ENCODE results near the gene CCDC92. TPM values are rescaled to one million over a fixed set of nuclear protein-coding genes. Genes with fewer than 3 reads are reported as not detected.

CCDC92 gene
- polyA plus RNA-seq, 1 experiment: 52.2 TPM

DNA sequence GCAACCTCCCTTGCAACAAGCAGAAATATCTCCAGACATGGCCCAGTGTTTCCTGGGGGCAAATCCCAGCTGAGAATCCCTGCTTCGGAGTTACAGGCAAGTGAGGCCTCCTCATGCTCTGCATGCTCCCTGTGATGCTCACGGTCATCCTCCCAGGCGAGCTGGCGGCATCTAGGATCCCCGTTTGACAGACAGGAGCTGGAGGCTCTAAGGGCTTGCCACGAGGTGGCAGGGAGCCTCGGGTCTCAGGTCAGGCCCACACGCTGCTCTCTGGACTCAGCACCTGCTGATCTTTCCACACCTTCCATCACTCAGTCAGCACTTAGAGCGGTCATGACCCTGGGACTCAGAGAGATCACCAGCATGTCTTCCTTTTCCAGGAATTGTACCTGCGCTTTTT lies 79.8 kb downstream of the CCDC92 start:
- H3K9me3 ChIP-seq (ENCODE audit: control insufficient read depth, insufficient read depth, low read length): no peaks in the 10 kb centered on the region
- ChIA-PET POLR2A (no interaction called here), CTCF (interaction anchor here (1.0 kb wide), 1 partner anchor 13 kb away, joined by 3 read pairs; no protein-coding TSS in a partner anchor)
- TF ChIP-seq, protein P1, sequence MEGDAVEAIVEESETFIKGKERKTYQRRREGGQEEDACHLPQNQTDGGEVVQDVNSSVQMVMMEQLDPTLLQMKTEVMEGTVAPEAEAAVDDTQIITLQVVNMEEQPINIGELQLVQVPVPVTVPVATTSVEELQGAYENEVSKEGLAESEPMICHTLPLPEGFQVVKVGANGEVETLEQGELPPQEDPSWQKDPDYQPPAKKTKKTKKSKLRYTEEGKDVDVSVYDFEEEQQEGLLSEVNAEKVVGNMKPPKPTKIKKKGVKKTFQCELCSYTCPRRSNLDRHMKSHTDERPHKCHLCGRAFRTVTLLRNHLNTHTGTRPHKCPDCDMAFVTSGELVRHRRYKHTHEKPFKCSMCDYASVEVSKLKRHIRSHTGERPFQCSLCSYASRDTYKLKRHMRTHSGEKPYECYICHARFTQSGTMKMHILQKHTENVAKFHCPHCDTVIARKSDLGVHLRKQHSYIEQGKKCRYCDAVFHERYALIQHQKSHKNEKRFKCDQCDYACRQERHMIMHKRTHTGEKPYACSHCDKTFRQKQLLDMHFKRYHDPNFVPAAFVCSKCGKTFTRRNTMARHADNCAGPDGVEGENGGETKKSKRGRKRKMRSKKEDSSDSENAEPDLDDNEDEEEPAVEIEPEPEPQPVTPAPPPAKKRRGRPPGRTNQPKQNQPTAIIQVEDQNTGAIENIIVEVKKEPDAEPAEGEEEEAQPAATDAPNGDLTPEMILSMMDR (IDR thresholded peaks at IDR 0.05; ENCODE audit: low read depth, low read length): no peak
- H3K4me3 ChIP-seq (ENCODE audit: low read depth, low read length): no peak overlapping the region
- DNase-seq (ENCODE audit: low read depth, low spot score): no peak
- H3K27me3 ChIP-seq (ENCODE audit: control insufficient read depth, insufficient read depth, low read length): peaks cover 27% of the 10 kb centered on the region
- H3K27ac ChIP-seq (ENCODE audit: low read depth, low read length): no peak overlapping the region

- DNase-seq (ENCODE audit: low read depth, low spot score): no peak
- TF ChIP-seq, protein P1 (IDR thresholded peaks at IDR 0.05; ENCODE audit: low read depth, low read length): no peak
- no peak overlapping the region for H3K4me3 ChIP-seq (ENCODE audit: low read depth, low read length)
- no peaks in the 10 kb centered on the region for H3K9me3 ChIP-seq (ENCODE audit: control insufficient read depth, insufficient read depth, low read length)
- CTCF ChIA-PET: interaction anchor here (1.0 kb wide), 1 partner anchor 14 kb away, joined by 3 read pairs; no protein-coding TSS in a partner anchor
- H3K27me3 ChIP-seq (ENCODE audit: control insufficient read depth, insufficient read depth, low read length): peaks cover 30% of the 10 kb centered on the region
- no peak overlapping the region for H3K27ac ChIP-seq (ENCODE audit: low read depth, low read length)
- POLR2A ChIA-PET: no interaction called here
Measured at GRCh38 chr12:123892180-123892559, 80.5 kb downstream of the CCDC92 start.

GRCh38 chr12:123891516-123892179 lies 81.0 kb downstream of the CCDC92 start:
- Histone ChIP-seq H3K27me3 (ENCODE audit: control insufficient read depth, insufficient read depth, low read length) (peaks cover 33% of the 10 kb centered on the region), H3K27ac (ENCODE audit: low read depth, low read length) (no peak overlapping the region), H3K4me3 (ENCODE audit: low read depth, low read length) (no peak overlapping the region), H3K9me3 (ENCODE audit: control insufficient read depth, insufficient read depth, low read length) (no peaks in the 10 kb centered on the region; the same call in 1 of the 2 replicates)
- CTCF ChIA-PET: interaction anchor here (1.0 to 1.5 kb wide), 2 partner anchors 14 kb away, joined by 3 to 4 read pairs; no protein-coding TSS in a partner anchor
- POLR2A ChIA-PET: no interaction called here
- DNase-seq (ENCODE audit: low read depth, low spot score): no peak
- TF ChIP-seq, protein P1 (IDR thresholded peaks at IDR 0.05; ENCODE audit: low read depth, low read length): 0 out of 2 replicates have a peak, but pooled peaks have one; percentile 4

- TF ChIP-seq, protein P1 (IDR thresholded peaks at IDR 0.05; ENCODE audit: low read depth, low read length): no peak
- Histone ChIP-seq H3K9me3 (ENCODE audit: control insufficient read depth, insufficient read depth, low read length) (peaks cover 4% of the 10 kb centered on the region; the same call in 1 of the 2 replicates), H3K27ac (ENCODE audit: low read depth, low read length) (no peak overlapping the region), H3K27me3 (ENCODE audit: control insufficient read depth, insufficient read depth, low read length) (peaks cover 37% of the 10 kb centered on the region), H3K4me3 (ENCODE audit: low read depth, low read length) (no peak overlapping the region)
- ChIA-PET POLR2A (no interaction called here), CTCF (interaction anchor here (1.5 kb wide), 1 partner anchor 15 kb away, joined by 4 read pairs; no protein-coding TSS in a partner anchor)
- DNase-seq (ENCODE audit: low read depth, low spot score): no peak
Measured at GRCh38 chr12:123891011-123891410, 81.6 kb downstream of the CCDC92 start.

DNA sequence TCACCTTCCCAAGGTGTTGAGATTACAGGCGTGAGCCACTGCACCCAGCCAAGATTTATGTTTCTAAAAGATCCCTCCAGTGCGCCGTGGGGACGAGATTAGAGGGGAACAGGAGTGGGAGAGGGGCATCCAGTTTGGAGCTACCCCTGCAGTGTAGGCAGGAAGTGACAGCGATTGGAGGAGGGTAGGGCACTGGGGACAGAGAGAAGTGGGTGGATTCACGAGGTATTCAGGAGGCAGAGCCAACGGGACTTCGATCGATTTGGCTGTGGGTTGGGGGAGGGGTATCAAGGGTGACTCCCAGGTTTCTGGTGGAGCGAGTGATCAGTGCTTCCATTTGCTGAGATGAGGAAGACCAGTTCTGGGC lies 82.1 kb downstream of the CCDC92 start:
- ChIA-PET CTCF (interaction anchor here (1.5 kb wide), 1 partner anchor 15 kb away, joined by 4 read pairs; no protein-coding TSS in a partner anchor), POLR2A (no interaction called here)
- H3K4me3 ChIP-seq (ENCODE audit: low read depth, low read length): no peak overlapping the region
- H3K27ac ChIP-seq (ENCODE audit: low read depth, low read length): no peak overlapping the region
- H3K9me3 ChIP-seq (ENCODE audit: control insufficient read depth, insufficient read depth, low read length): peaks cover 4% of the 10 kb centered on the region; the same call in 1 of the 2 replicates
- TF ChIP-seq, protein P1 (IDR thresholded peaks at IDR 0.05; ENCODE audit: low read depth, low read length): no peak
- H3K27me3 ChIP-seq (ENCODE audit: control insufficient read depth, insufficient read depth, low read length): peaks cover 37% of the 10 kb centered on the region
- no peak for DNase-seq (ENCODE audit: low read depth, low spot score)

Measured in AG04450 (cell line).